Measurements from ENCODE around the gene ORAI1. TPM values are rescaled to one million over a fixed set of nuclear protein-coding genes. Genes with fewer than 3 reads are reported as not detected.

The ORAI1 gene
- polyA plus RNA-seq, 1 donor (not counting 4 experiments of a cell fraction or from before 2014, with no cell fraction given): 17.1 TPM

DNA sequence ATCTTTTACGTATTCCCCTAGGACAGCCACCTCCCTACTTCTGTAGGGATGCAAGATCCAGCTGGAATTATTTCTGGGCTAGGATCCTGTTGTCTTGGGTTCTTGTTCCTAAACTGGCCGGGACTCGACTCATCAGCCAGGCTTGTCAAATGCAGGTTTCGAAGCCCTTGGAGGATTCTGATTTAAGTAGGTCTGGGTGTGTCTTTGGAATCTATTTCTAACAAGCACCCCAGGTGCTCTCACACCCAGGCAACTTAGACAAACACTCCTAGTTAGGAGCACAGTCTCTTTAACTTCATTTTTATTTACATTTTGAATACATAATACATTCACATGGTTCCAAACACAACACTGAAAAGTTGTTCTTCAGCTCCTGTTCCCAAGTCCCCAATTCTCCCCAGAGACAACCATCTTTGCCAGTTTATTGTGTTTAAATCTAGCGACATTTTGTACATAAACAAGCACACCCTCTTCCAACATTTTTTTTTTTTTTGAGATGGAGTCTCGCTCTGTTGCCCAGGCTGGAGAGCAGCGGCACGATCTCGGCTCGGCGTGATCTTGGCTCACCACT, 22.2 kb downstream of the ORAI1 start:
- H4K20me1 ChIP-seq (ENCODE audit: control insufficient read depth, extremely low read depth, insufficient read depth, low read length): no peaks in the 10 kb centered on the region
- H3K36me3 ChIP-seq (ENCODE audit: control insufficient read depth in 2 of 2, extremely low read depth in 1 of 2, insufficient read depth in 2 of 2, low read length in 2 of 2): peaks cover 0 to 1% of the 10 kb centered on the region in 2 experiments
- no peaks in the 10 kb centered on the region for H3K9me3 ChIP-seq (ENCODE audit: control insufficient read depth, low read depth, low read length)
- TF ChIP-seq EZH2 (IDR thresholded peaks at IDR 0.05; ENCODE audit: low read length): no peak
- TF ChIP-seq, protein P1, sequence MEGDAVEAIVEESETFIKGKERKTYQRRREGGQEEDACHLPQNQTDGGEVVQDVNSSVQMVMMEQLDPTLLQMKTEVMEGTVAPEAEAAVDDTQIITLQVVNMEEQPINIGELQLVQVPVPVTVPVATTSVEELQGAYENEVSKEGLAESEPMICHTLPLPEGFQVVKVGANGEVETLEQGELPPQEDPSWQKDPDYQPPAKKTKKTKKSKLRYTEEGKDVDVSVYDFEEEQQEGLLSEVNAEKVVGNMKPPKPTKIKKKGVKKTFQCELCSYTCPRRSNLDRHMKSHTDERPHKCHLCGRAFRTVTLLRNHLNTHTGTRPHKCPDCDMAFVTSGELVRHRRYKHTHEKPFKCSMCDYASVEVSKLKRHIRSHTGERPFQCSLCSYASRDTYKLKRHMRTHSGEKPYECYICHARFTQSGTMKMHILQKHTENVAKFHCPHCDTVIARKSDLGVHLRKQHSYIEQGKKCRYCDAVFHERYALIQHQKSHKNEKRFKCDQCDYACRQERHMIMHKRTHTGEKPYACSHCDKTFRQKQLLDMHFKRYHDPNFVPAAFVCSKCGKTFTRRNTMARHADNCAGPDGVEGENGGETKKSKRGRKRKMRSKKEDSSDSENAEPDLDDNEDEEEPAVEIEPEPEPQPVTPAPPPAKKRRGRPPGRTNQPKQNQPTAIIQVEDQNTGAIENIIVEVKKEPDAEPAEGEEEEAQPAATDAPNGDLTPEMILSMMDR (optimal IDR thresholded peaks at IDR 0.05 in 1 of 3, IDR thresholded peaks at IDR 0.05 in 1 of 3, conservative IDR thresholded peaks at IDR 0.05 in 1 of 3; ENCODE audit: extremely low read depth in 1 of 3, insufficient read depth in 2 of 3, low read length in 3 of 3): no peak
- dilution Hi-C loops (cut with MboI; ENCODE audit: extremely low pct_ligation_motif_present, low sequenced_read_pairs): no loop called here
- H3K4me1 ChIP-seq (ENCODE audit: control insufficient read depth, extremely low read depth, insufficient read depth, low read length): peaks cover 3% of the 10 kb centered on the region
- H3K27me3 ChIP-seq (ENCODE audit: control insufficient read depth, extremely low read depth, insufficient read depth, low read length): no peaks in the 10 kb centered on the region
- DNase-seq (ENCODE audit: low read depth, low spot score) (no peak), FAIRE-seq (no peak)
- no peak overlapping the region for H3K4me2 ChIP-seq (ENCODE audit: control insufficient read depth, extremely low read depth, insufficient read depth, low read depth, low read length)
- H2AFZ ChIP-seq (ENCODE audit: control insufficient read depth, low read length): no peak overlapping the region
- H3K27ac ChIP-seq (ENCODE audit: control insufficient read depth, insufficient read depth, low read length): no peak overlapping the region
- no peaks in the 10 kb centered on the region for H3K9me1 ChIP-seq (ENCODE audit: control insufficient read depth, extremely low read depth, insufficient read depth, low read length)
- no peak overlapping the region for H3K4me3 ChIP-seq (ENCODE audit: control insufficient read depth in 2 of 3, extremely low read depth in 1 of 3, insufficient read depth in 2 of 3, low read depth in 1 of 3, low read length in 3 of 3)
- H3K9ac ChIP-seq (ENCODE audit: control insufficient read depth, extremely low read depth, insufficient read depth, low read length): no peak overlapping the region
- no peaks in the 10 kb centered on the region for H3K79me2 ChIP-seq (ENCODE audit: control insufficient read depth, insufficient read depth, low read length)

DNA sequence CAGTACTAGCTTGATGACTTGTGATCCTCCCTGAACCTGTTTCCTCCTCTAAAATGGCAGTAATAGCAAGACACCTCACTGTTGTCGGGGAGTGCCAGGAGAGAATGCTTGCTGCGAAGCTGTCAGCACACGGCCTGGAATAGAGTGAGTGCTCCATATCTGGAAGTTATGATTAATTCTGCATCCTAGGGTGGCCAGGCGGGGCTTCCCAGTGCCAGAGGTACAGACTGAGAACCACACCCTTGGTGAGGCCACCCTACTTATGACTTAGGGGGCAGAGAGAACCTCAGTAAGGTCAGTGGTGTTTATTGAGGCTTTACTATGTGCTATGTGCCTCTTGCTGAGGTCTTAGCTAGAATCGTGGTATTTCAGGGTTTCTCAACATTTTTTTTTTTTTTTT, 23.0 kb downstream of the ORAI1 start:
- dilution Hi-C loops (cut with MboI; ENCODE audit: extremely low pct_ligation_motif_present, low sequenced_read_pairs): no loop called here
- TF ChIP-seq EZH2 (IDR thresholded peaks at IDR 0.05; ENCODE audit: low read length): no peak
- TF ChIP-seq, protein P1 (optimal IDR thresholded peaks at IDR 0.05 in 1 of 3, IDR thresholded peaks at IDR 0.05 in 1 of 3, conservative IDR thresholded peaks at IDR 0.05 in 1 of 3; ENCODE audit: extremely low read depth in 1 of 3, insufficient read depth in 2 of 3, low read length in 3 of 3): no peak
- Histone ChIP-seq H2AFZ (ENCODE audit: control insufficient read depth, low read length) (no peak overlapping the region), H3K36me3 (ENCODE audit: control insufficient read depth in 2 of 2, extremely low read depth in 1 of 2, insufficient read depth in 2 of 2, low read length in 2 of 2) (peaks cover 0 to 1% of the 10 kb centered on the region in 2 experiments), H3K9me1 (ENCODE audit: control insufficient read depth, extremely low read depth, insufficient read depth, low read length) (no peaks in the 10 kb centered on the region), H4K20me1 (ENCODE audit: control insufficient read depth, extremely low read depth, insufficient read depth, low read length) (no peaks in the 10 kb centered on the region), H3K9ac (ENCODE audit: control insufficient read depth, extremely low read depth, insufficient read depth, low read length) (no peak overlapping the region), H3K4me1 (ENCODE audit: control insufficient read depth, extremely low read depth, insufficient read depth, low read length) (peaks cover 3% of the 10 kb centered on the region), H3K9me3 (ENCODE audit: control insufficient read depth, low read depth, low read length) (no peaks in the 10 kb centered on the region), H3K27ac (ENCODE audit: control insufficient read depth, insufficient read depth, low read length) (no peak overlapping the region), H3K27me3 (ENCODE audit: control insufficient read depth, extremely low read depth, insufficient read depth, low read length) (no peaks in the 10 kb centered on the region), H3K4me2 (ENCODE audit: control insufficient read depth, extremely low read depth, insufficient read depth, low read depth, low read length) (no peak overlapping the region), H3K4me3 (ENCODE audit: control insufficient read depth in 2 of 3, extremely low read depth in 1 of 3, insufficient read depth in 2 of 3, low read depth in 1 of 3, low read length in 3 of 3) (no peak overlapping the region), H3K79me2 (ENCODE audit: control insufficient read depth, insufficient read depth, low read length) (no peaks in the 10 kb centered on the region)
- FAIRE-seq (no peak), DNase-seq (ENCODE audit: low read depth, low spot score) (no peak)
